Measurements from ENCODE around the gene IGSF8.
A peak's percentile ranks its signal among the peaks of the same experiment; 100 is the strongest.

The IGSF8 gene

GRCh38 chr1:160133990-160134770, 35.8 kb upstream of the IGSF8 start:
- Mint-ChIP-seq H3K9me3 (no peaks in the 10 kb centered on the region), H3K4me1 (peaks cover 5% of the 10 kb centered on the region), H3K27me3 (ENCODE audit: low read depth) (peaks cover 3% of the 10 kb centered on the region), H3K36me3 (ENCODE audit: low read depth) (peaks cover 9% of the 10 kb centered on the region), H3K4me3 (no peak overlapping the region), H3K27ac (no peak overlapping the region)
- no peak for TF ChIP-seq CTCF (IDR thresholded peaks at IDR 0.05; ENCODE audit: unreplicated experiment in 3 of 3)

- Mint-ChIP-seq H3K27ac (no peak overlapping the region), H3K36me3 (ENCODE audit: low read depth) (peaks cover 27% of the 10 kb centered on the region), H3K4me3 (no peak overlapping the region), H3K27me3 (ENCODE audit: low read depth) (no peaks in the 10 kb centered on the region), H3K9me3 (no peaks in the 10 kb centered on the region), H3K4me1 (peaks cover 12% of the 10 kb centered on the region)
- TF ChIP-seq CTCF (IDR thresholded peaks at IDR 0.05; ENCODE audit: unreplicated experiment in 3 of 3), result no peak
Observed at GRCh38 chr1:160131803-160132565, 33.6 kb upstream of the IGSF8 start.

GRCh38 chr1:160130939-160131338, 32.5 kb upstream of the IGSF8 start:
- Mint-ChIP-seq H3K36me3 (ENCODE audit: low read depth) (peaks cover 27% of the 10 kb centered on the region), H3K9me3 (no peaks in the 10 kb centered on the region), H3K27me3 (ENCODE audit: low read depth) (no peaks in the 10 kb centered on the region), H3K27ac (peak overlapping the region in 1 of 3 experiments; percentile 72), H3K4me1 (peaks cover 12% of the 10 kb centered on the region), H3K4me3 (no peak overlapping the region)
- no peak for TF ChIP-seq CTCF (IDR thresholded peaks at IDR 0.05; ENCODE audit: unreplicated experiment in 3 of 3)

- no peak for TF ChIP-seq CTCF (IDR thresholded peaks at IDR 0.05; ENCODE audit: unreplicated experiment in 3 of 3)
- no peaks in the 10 kb centered on the region for H3K9me3 Mint-ChIP-seq
- H3K27me3 Mint-ChIP-seq (ENCODE audit: low read depth), result no peaks in the 10 kb centered on the region
Observed at GRCh38 chr1:160130486-160130885, 32.1 kb upstream of the IGSF8 start.

GRCh38 chr1:160129966-160130365, 31.5 kb upstream of the IGSF8 start:
- Mint-ChIP-seq H3K4me1 (peaks cover 12% of the 10 kb centered on the region), H3K27me3 (ENCODE audit: low read depth) (no peaks in the 10 kb centered on the region), H3K9me3 (no peaks in the 10 kb centered on the region), H3K27ac (no peak overlapping the region), H3K4me3 (no peak overlapping the region), H3K36me3 (ENCODE audit: low read depth) (peaks cover 27% of the 10 kb centered on the region)
- no peak for TF ChIP-seq CTCF (IDR thresholded peaks at IDR 0.05; ENCODE audit: unreplicated experiment in 3 of 3)

More at GRCh38 chr1:160130486-160130885, 32.1 kb upstream of the IGSF8 start:
- H3K36me3 Mint-ChIP-seq (ENCODE audit: low read depth), result peaks cover 27% of the 10 kb centered on the region
- peaks cover 12% of the 10 kb centered on the region for H3K4me1 Mint-ChIP-seq
- H3K27ac Mint-ChIP-seq, result peak overlapping the region in 1 of 3 experiments; percentile 72
- no peak overlapping the region for H3K4me3 Mint-ChIP-seq

Measured in nephron (organoid).